GM21367 (cell line): ENCODE results near the gene PTCHD1.

ENCODE experiments used
- ATAC-seq: cut with Tn5 transposase; IDR thresholded peaks from one replicate; pipeline ENCODE4 v1.9.1; 2021; ENCODE audit not compliant: unreplicated experiment

The PTCHD1 gene

GRCh38 chrX:23344904-23345271 lies 10.2 kb downstream of the PTCHD1 start:
- ATAC-seq = no peak

GRCh38 chrX:23356189-23356588 lies 21.5 kb downstream of the PTCHD1 start:
- no peak for ATAC-seq

- no peak for ATAC-seq
Measured at GRCh38 chrX:23364416-23364815, 29.8 kb downstream of the PTCHD1 start.

GRCh38 chrX:23365541-23365940 lies 30.9 kb downstream of the PTCHD1 start:
- no peak for ATAC-seq

- ATAC-seq = no peak
Measured at GRCh38 chrX:23366914-23367313, 32.3 kb downstream of the PTCHD1 start.

GRCh38 chrX:23369027-23369426 lies 34.4 kb downstream of the PTCHD1 start:
- ATAC-seq = no peak

GRCh38 chrX:23372220-23372902 lies 37.7 kb downstream of the PTCHD1 start:
- no peak for ATAC-seq

- ATAC-seq = no peak
Measured at GRCh38 chrX:23373129-23373804, 38.6 kb downstream of the PTCHD1 start.

GRCh38 chrX:23374291-23374690 lies 39.6 kb downstream of the PTCHD1 start:
- ATAC-seq = no peak

- no peak for ATAC-seq
Measured at GRCh38 chrX:23376581-23376980, 41.9 kb downstream of the PTCHD1 start.

GRCh38 chrX:23380581-23380980 lies 45.9 kb downstream of the PTCHD1 start:
- ATAC-seq = no peak

GRCh38 chrX:23381099-23382087 lies 46.7 kb downstream of the PTCHD1 start:
- no peak for ATAC-seq

- no peak for ATAC-seq
Measured at GRCh38 chrX:23382572-23382971, 47.9 kb downstream of the PTCHD1 start.

GRCh38 chrX:23383411-23383810 lies 48.8 kb downstream of the PTCHD1 start:
- ATAC-seq = no peak

- no peak for ATAC-seq
Measured at GRCh38 chrX:23385242-23385641, 50.6 kb downstream of the PTCHD1 start.

GRCh38 chrX:23386260-23386659 lies 51.6 kb downstream of the PTCHD1 start:
- ATAC-seq = no peak

- no peak for ATAC-seq
Measured at GRCh38 chrX:23386726-23387125, 52.1 kb downstream of the PTCHD1 start.

GRCh38 chrX:23387550-23388184 lies 53.0 kb downstream of the PTCHD1 start:
- no peak for ATAC-seq

- ATAC-seq = no peak
Measured at GRCh38 chrX:23389196-23389792, 54.6 kb downstream of the PTCHD1 start.

- ATAC-seq = no peak
Measured at GRCh38 chrX:23390979-23391378, 56.3 kb downstream of the PTCHD1 start.

GRCh38 chrX:23392195-23392594 lies 57.5 kb downstream of the PTCHD1 start:
- no peak for ATAC-seq
